ENCODE measurements around the gene CYP27C1. TPM values are rescaled to one million over a fixed set of nuclear protein-coding genes. Genes with fewer than 3 reads are reported as not detected.

Gene CYP27C1
- total RNA-seq, 1 donor from 2014 or later = 8.0 TPM

DNA sequence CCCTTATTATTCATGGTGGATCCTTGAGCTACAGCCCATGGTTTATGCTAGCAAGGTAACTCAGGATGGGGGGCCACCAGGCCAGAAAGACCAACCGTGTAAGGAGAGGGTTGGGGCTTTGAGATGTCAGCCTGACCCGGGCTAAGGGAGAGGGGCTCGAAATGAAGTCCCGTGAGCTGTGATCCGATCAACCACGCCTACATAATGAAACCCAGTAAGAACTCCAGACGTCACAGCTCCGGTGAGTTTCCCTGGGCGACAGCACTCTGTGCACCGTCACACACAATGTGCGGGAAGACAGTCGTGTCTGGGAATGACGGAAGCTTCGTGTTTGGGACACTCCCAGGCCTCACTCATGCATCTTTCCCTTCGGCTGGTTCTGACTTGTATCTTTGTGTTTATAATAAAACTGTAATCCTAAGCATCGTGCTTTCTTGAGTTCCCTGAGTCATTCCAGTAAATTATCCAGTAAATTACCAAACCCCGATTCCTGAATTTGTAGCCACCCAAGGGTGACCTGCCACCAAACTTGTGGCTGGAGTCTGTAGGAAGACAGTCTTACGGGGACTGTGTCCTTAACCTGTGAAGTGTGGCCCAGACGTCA, 44.2 kb downstream of the CYP27C1 start:
- Mint-ChIP-seq H3K4me3 (ENCODE audit: low read depth) (no peak overlapping the region), H3K36me3 (ENCODE audit: insufficient read depth) (peaks cover 8% of the 10 kb centered on the region), H3K27ac (no peak overlapping the region), H3K27me3 (peaks cover 18% of the 10 kb centered on the region), H3K4me1 (ENCODE audit: low read depth) (peaks cover 8% of the 10 kb centered on the region), H3K9me3 (ENCODE audit: low read depth) (peaks cover 15% of the 10 kb centered on the region)
- no peak for DNase-seq (ENCODE audit: low spot score, unreplicated experiment)
- no peak for TF ChIP-seq CTCF (IDR thresholded peaks at IDR 0.05; ENCODE audit: unreplicated experiment)

GRCh38 chr2:127175041-127175721, 44.9 kb downstream of the CYP27C1 start:
- Mint-ChIP-seq H3K4me1 (ENCODE audit: low read depth) (peaks cover 12% of the 10 kb centered on the region), H3K9me3 (ENCODE audit: low read depth) (peaks cover 11% of the 10 kb centered on the region), H3K27ac (no peak overlapping the region), H3K4me3 (ENCODE audit: low read depth) (no peak overlapping the region), H3K27me3 (peaks cover 18% of the 10 kb centered on the region), H3K36me3 (ENCODE audit: insufficient read depth) (peaks cover 5% of the 10 kb centered on the region)
- DNase-seq (ENCODE audit: low spot score, unreplicated experiment) = no peak
- TF ChIP-seq CTCF (IDR thresholded peaks at IDR 0.05; ENCODE audit: unreplicated experiment) = no peak

DNA sequence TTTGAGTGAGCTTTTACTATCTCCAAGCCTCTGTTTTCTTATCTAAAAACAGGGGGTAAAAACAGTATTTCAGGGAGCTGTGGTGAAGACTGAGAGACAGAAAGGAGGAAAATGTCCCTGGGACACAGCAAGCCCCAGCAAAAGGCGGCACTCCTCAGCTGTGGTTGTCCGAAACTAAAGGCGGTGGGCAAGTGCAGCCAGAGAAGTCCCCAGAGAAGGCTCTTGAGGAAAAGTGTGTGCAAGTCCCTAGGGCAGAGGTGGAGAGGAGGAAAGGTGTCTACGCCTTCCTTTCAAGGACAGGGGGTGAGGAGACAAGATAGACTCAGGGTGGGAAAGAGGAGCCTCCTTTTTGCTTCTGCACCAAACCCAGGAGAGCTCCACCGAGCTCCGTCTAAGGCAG, 45.5 kb downstream of the CYP27C1 start:
- peaks cover 6% of the 10 kb centered on the region for H3K9me3 Mint-ChIP-seq (ENCODE audit: low read depth)
- H3K4me1 Mint-ChIP-seq (ENCODE audit: low read depth) = peaks cover 15% of the 10 kb centered on the region
- H3K27me3 Mint-ChIP-seq = peaks cover 18% of the 10 kb centered on the region
- no peak overlapping the region for H3K27ac Mint-ChIP-seq
- no peak for DNase-seq (ENCODE audit: low spot score, unreplicated experiment)
- no peak for TF ChIP-seq CTCF (IDR thresholded peaks at IDR 0.05; ENCODE audit: unreplicated experiment)
- H3K4me3 Mint-ChIP-seq (ENCODE audit: low read depth) = no peak overlapping the region
- H3K36me3 Mint-ChIP-seq (ENCODE audit: insufficient read depth) = peaks cover 4% of the 10 kb centered on the region

GRCh38 chr2:127174136-127174535, 46.0 kb downstream of the CYP27C1 start:
- H3K9me3 Mint-ChIP-seq (ENCODE audit: low read depth) = peaks cover 4% of the 10 kb centered on the region
- peak; percentile 31 for TF ChIP-seq CTCF (IDR thresholded peaks at IDR 0.05; ENCODE audit: unreplicated experiment)
- peaks cover 16% of the 10 kb centered on the region for H3K4me1 Mint-ChIP-seq (ENCODE audit: low read depth)
- no peak overlapping the region for H3K4me3 Mint-ChIP-seq (ENCODE audit: low read depth)
- peaks cover 2% of the 10 kb centered on the region for H3K36me3 Mint-ChIP-seq (ENCODE audit: insufficient read depth)
- H3K27me3 Mint-ChIP-seq = peaks cover 18% of the 10 kb centered on the region
- no peak for DNase-seq (ENCODE audit: low spot score, unreplicated experiment)
- no peak overlapping the region for H3K27ac Mint-ChIP-seq

- DNase-seq (ENCODE audit: low spot score, unreplicated experiment) = no peak
- TF ChIP-seq CTCF (IDR thresholded peaks at IDR 0.05; ENCODE audit: unreplicated experiment) = no peak
- Mint-ChIP-seq H3K27me3 (peaks cover 18% of the 10 kb centered on the region), H3K27ac (no peak overlapping the region), H3K36me3 (ENCODE audit: insufficient read depth) (no peaks in the 10 kb centered on the region), H3K4me1 (ENCODE audit: low read depth) (peaks cover 16% of the 10 kb centered on the region), H3K9me3 (ENCODE audit: low read depth) (no peaks in the 10 kb centered on the region), H3K4me3 (ENCODE audit: low read depth) (no peak overlapping the region)
These were observed 47.0 kb downstream of the CYP27C1 start for GRCh38 chr2:127173057-127173456.

Measured in progenitor cell of endocrine pancreas (in vitro differentiated cells).